Endothelial cell of umbilical vein (primary cell): ENCODE measurements around the gene DNAJB8. TPM values are rescaled to one million over a fixed set of nuclear protein-coding genes. Genes with fewer than 3 reads are reported as not detected.

ENCODE experiments used
- BruUV-seq: library from RNA; stranded (reverse); fragments of 400-500 nt; replicated peaks from 2 replicates; lab custom pipeline; 2021; lab: Mats Ljungman, UMichigan
- CTCF ChIA-PET: fragments of 300-600, 350-600 bp; sonication (Branson Sonifier 250); formaldehyde crosslinking; loops from one replicate; lab custom pipeline; 2021; ENCODE audit warnings: antibody characterized with exemption, inconsistent platforms; lab: Charles Lee
- POLR2A ChIA-PET: fragments of 300-600, 350-600 bp; sonication (Branson Sonifier 250); formaldehyde crosslinking; loops from one replicate; lab custom pipeline; 2021; ENCODE audit warnings: antibody characterized with exemption, inconsistent platforms; lab: Charles Lee
- DNase-seq: peaks from one replicate; pipeline ENCODE4 v3.0.0-alpha.2; 2011; ENCODE audit warnings: low read depth, low spot score
- FAIRE-seq: peaks from 2 replicates; lab custom pipeline; 2011; peaks lifted over from hg19 to GRCh38; lab: Jason Lieb, UNC
- H2AFZ ChIP-seq: 2 replicates; pipeline ENCODE4 v1.6.0; 2012; ENCODE audit warnings: low read depth, low read length, control low read depth, inconsistent platforms
- H3K27ac ChIP-seq: 2 replicates; pipeline ENCODE4 v1.5.1; 2011; ENCODE audit warnings: low read depth, mild to moderate bottlenecking, control low read depth, low read length, moderate library complexity; ENCODE audit not compliant: insufficient read depth
- H3K27me3 ChIP-seq, 2 experiments: 2 replicates each; pipeline versions ENCODE4 v1.6.0 to v1.6.1; 2011; ENCODE audit warnings: low read length in 2 of 2, mixed read lengths in 1 of 2; ENCODE audit not compliant: control insufficient read depth in 2 of 2, insufficient read depth in 2 of 2
- H3K36me3 ChIP-seq, 2 experiments: 2 replicates in 1 of 2; 3 replicates in 1 of 2; pipeline ENCODE4 v1.5.1; 2011; ENCODE audit warnings: low read length in 2 of 2, mild to moderate bottlenecking in 1 of 2, moderate library complexity in 1 of 2; ENCODE audit not compliant: control insufficient read depth in 2 of 2, insufficient read depth in 2 of 2; ENCODE audit errors: extremely low read depth in 1 of 2
- H3K4me1 ChIP-seq: 3 replicates; pipeline ENCODE4 v1.5.1; 2011; ENCODE audit warnings: mild to moderate bottlenecking, low read length; ENCODE audit not compliant: control insufficient read depth, insufficient read depth; ENCODE audit errors: extremely low read depth
- H3K4me2 ChIP-seq: 2 replicates; pipeline ENCODE4 v1.6.1; 2011; ENCODE audit warnings: low read length, control low read depth, mixed read lengths; ENCODE audit not compliant: insufficient read depth
- H3K4me3 ChIP-seq, 3 experiments: fragments of 200-600 bp in 1 of 3; sonication (generic), shearing (Covaris generic) in 1 of 3; replicated peaks in 1 of 3; 2 replicates each; pipeline ENCODE4 v1.5.1; 2011 to 2016; ENCODE audit warnings: control low read depth in 3 of 3, low read length in 3 of 3, mild to moderate bottlenecking in 2 of 3, inconsistent platforms in 1 of 3, low read depth in 1 of 3, moderate library complexity in 1 of 3; ENCODE audit not compliant: insufficient read depth in 1 of 3
- H3K79me2 ChIP-seq: 2 replicates; pipeline ENCODE4 v1.6.0; 2012; ENCODE audit warnings: low read length, inconsistent platforms; ENCODE audit not compliant: control insufficient read depth, insufficient read depth
- H3K9ac ChIP-seq: replicated peaks from 2 replicates; pipeline ENCODE3; 2011; ENCODE audit warnings: low read length, control low read depth; ENCODE audit not compliant: insufficient read depth; ENCODE audit errors: extremely low read depth
- H3K9me1 ChIP-seq: replicated peaks from 3 replicates; pipeline ENCODE4 v1.6.0; 2011; ENCODE audit warnings: mild to moderate bottlenecking, low read length; ENCODE audit not compliant: control insufficient read depth, insufficient read depth; ENCODE audit errors: extremely low read depth
- H3K9me3 ChIP-seq: replicated peaks from 2 replicates; pipeline ENCODE4 v1.5.1; 2012; ENCODE audit warnings: low read length, inconsistent platforms; ENCODE audit not compliant: control insufficient read depth, insufficient read depth
- H4K20me1 ChIP-seq: replicated peaks from 2 replicates; pipeline ENCODE3; 2011; ENCODE audit warnings: mild to moderate bottlenecking, low read length; ENCODE audit not compliant: control insufficient read depth, insufficient read depth; ENCODE audit errors: extremely low read depth
- EZH2 ChIP-seq: IDR thresholded peaks from 2 replicates; pipeline ENCODE4 v1.6.1; 2012; ENCODE audit warnings: borderline replicate concordance, low read depth, mild to moderate bottlenecking, moderate library complexity, low read length, inconsistent platforms; ENCODE audit not compliant: severe bottlenecking
- FOS ChIP-seq: IDR thresholded peaks from 2 replicates; pipeline ENCODE4 v1.6.1; 2011; ENCODE audit warnings: mild to moderate bottlenecking, low read length, moderate library complexity, borderline replicate concordance; ENCODE audit not compliant: insufficient read depth
- GATA2 ChIP-seq: IDR thresholded peaks from 2 replicates; pipeline ENCODE4 v1.7.0; 2011; ENCODE audit warnings: low read depth, mild to moderate bottlenecking, moderate library complexity, mixed read lengths, low read length; ENCODE audit not compliant: insufficient read length, insufficient read depth
- JUN ChIP-seq: IDR thresholded peaks from 2 replicates; pipeline ENCODE4 v1.6.1; 2011; ENCODE audit warnings: borderline replicate concordance, low read depth; ENCODE audit not compliant: insufficient read length, insufficient read depth
- MYC ChIP-seq: IDR thresholded peaks from one replicate; pipeline ENCODE4 v1.6.1; 2011; ENCODE audit warnings: mild to moderate bottlenecking, low read depth, low read length
- POLR2A ChIP-seq: IDR thresholded peaks from 2 replicates; pipeline ENCODE4 v1.6.1; 2012; ENCODE audit warnings: low read depth, mild to moderate bottlenecking, control low read depth, low read length
- dilution Hi-C: fragments of 300-500 bp; cut with MboI; formaldehyde crosslinking; loops from one replicate; pipeline ENCODE4 v1.15.0; 2019; ENCODE audit warnings: low sequenced_read_pairs; ENCODE audit not compliant: extremely low pct_ligation_motif_present
- intact Hi-C: fragments of 100-400 bp; cut with micrococcal nuclease; formaldehyde crosslinking; loops from one replicate; pipeline ENCODE4 v1.10.0; 2022
- polyA plus RNA-seq, 4 experiments: library from polyadenylated mRNA; depleted of rRNA in 3 of 4; stranded (reverse) in 3 of 4; unstranded in 1 of 4; fragments of >200 nt; gene quantifications; 2 replicates each; pipeline versions ENCODE4 v1.2.1 to v1.2.3, GENCODE V29; 2011 to 2012; ENCODE audit warnings: missing spikeins in 1 of 4
- total RNA-seq: library from RNA; stranded (reverse); gene quantifications from 2 replicates; pipeline ENCODE4 v1.2.3, GENCODE V29; 2021
- TF ChIP-seq, protein P1 (sequence below): IDR thresholded peaks from 2 replicates; pipeline ENCODE4 v1.6.1; 2011; ENCODE audit not compliant: insufficient read depth, insufficient read length
- TF ChIP-seq, protein P2 (sequence below), 2 donors: IDR thresholded peaks; 1 replicate in 1 of 2; 2 replicates in 1 of 2; pipeline ENCODE4 v1.5.1; 2011; ENCODE audit warnings: low read length in 2 of 2, mild to moderate bottlenecking in 2 of 2, moderate library complexity in 2 of 2, control low read depth in 1 of 2, inconsistent platforms in 1 of 2, low read depth in 1 of 2; ENCODE audit not compliant: insufficient read depth in 1 of 2; ENCODE audit errors: extremely low read depth in 1 of 2

DNAJB8 gene
- total and polyA plus RNA-seq, 2 donors (not counting 3 experiments of a cell fraction or from before 2014, with no cell fraction given): not detected

DNA sequence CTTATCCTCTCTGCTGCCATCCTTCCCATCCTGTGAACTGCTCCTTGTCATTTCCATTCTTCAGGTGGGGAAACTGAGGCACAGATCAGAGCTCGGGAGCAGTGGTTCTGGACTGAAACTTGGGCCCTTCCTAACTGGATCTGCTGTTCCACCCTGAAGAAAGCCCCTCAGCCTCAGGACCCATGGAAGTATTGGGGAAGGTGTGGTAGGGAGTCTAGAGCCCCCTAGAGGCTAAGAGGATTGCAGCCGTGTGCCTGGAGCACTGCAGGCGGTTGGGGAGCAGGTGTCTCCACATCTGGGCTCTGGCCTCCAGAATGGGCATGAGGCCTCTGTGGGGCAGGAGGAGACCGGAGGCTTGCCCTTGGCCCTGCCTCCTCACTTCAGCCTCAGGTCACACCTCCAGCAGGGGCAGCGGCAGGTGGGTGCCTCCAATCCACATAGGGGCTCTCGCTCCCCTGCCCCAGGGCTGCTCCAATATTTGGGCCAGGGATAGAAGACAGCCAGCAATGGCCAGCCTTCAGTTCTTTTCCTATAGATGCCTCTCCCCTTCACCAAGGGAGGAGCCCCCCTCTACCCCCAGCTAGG, 28.1 kb downstream of the DNAJB8 start:
- H3K4me2 ChIP-seq: no peak overlapping the region
- H3K9me1 ChIP-seq: no peaks in the 10 kb centered on the region
- TF ChIP-seq GATA2 (no peak), JUN (no peak), FOS (no peak), EZH2 (no peak), POLR2A (no peak), MYC (no peak)
- TF ChIP-seq, protein P1, sequence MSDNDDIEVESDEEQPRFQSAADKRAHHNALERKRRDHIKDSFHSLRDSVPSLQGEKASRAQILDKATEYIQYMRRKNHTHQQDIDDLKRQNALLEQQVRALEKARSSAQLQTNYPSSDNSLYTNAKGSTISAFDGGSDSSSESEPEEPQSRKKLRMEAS: no peak
- TF ChIP-seq, protein P2, sequence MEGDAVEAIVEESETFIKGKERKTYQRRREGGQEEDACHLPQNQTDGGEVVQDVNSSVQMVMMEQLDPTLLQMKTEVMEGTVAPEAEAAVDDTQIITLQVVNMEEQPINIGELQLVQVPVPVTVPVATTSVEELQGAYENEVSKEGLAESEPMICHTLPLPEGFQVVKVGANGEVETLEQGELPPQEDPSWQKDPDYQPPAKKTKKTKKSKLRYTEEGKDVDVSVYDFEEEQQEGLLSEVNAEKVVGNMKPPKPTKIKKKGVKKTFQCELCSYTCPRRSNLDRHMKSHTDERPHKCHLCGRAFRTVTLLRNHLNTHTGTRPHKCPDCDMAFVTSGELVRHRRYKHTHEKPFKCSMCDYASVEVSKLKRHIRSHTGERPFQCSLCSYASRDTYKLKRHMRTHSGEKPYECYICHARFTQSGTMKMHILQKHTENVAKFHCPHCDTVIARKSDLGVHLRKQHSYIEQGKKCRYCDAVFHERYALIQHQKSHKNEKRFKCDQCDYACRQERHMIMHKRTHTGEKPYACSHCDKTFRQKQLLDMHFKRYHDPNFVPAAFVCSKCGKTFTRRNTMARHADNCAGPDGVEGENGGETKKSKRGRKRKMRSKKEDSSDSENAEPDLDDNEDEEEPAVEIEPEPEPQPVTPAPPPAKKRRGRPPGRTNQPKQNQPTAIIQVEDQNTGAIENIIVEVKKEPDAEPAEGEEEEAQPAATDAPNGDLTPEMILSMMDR (IDR thresholded peaks at IDR 0.05; ENCODE audit: extremely low read depth in 1 of 2, insufficient read depth in 1 of 2, low read depth in 1 of 2, low read length in 2 of 2): peak; percentile 42 to 62
- no peak for DNase-seq
- no peak overlapping the region for H3K27ac ChIP-seq
- BruUV-seq: no TSS peak
- no peaks in the 10 kb centered on the region for H4K20me1 ChIP-seq
- no peaks in the 10 kb centered on the region for H3K79me2 ChIP-seq
- H3K9me3 ChIP-seq: no peaks in the 10 kb centered on the region
- FAIRE-seq: peak; percentile 63
- no peak overlapping the region for H2AFZ ChIP-seq
- intact Hi-C loops: no loop called here
- ChIA-PET POLR2A (no interaction called here), CTCF (interaction anchor here (0.7 to 2.6 kb wide), 6 partner anchors 11 to 268 kb away, joined by 3 to 8 read pairs (median 4); no protein-coding TSS in a partner anchor)
- H3K4me1 ChIP-seq: no peaks in the 10 kb centered on the region
- H3K4me3 ChIP-seq: no peak overlapping the region
- H3K27me3 ChIP-seq: peaks cover 10 to 21% of the 10 kb centered on the region in 2 experiments
- no peaks in the 10 kb centered on the region for H3K36me3 ChIP-seq
- dilution Hi-C loops: loop anchor here (25.0 kb wide), 1 partner anchor 149 kb away; no protein-coding TSS in a partner anchor
- no peak overlapping the region for H3K9ac ChIP-seq
